Measurements from ENCODE around the gene FSTL4.

DNA sequence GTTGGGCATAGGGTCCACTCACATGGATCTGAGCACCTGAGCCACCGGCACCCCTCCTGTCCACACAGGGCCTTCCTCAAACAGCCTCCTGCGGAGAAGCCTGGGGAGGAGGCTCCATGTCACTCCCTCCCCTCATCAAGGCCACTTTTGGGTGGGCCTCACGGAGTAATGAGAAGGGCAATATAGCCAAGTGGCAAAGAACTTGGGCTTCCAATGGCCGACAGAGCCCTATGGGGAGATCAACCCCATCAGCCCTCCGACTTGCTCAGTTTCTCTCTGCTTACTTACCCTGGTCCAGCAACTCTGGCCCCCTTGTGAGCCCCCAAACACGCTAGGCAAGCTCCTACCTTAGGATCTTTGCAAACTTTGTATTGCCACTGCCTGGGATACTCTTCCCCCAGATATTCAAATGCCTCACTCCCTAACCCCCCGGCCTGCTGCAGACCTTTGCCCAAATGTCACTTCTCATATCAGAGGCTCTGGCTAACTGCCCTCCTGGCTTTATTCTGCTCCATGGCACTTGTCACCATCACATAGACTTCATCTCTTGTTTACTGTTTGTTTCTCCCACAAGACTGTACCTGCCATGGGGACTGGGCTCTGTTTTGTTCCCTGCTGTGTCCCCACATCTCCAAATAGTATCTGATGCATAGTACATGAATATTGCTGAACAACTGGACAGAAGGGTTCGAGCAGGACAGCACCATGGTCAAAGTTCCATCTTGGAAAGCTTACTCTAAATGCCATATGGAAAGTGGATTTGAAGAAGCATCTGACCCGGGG is 220.8 kb downstream of the FSTL4 start:
- no peak for TF ChIP-seq POLR2A (IDR thresholded peaks at IDR 0.05)
- TF ChIP-seq, protein P1, sequence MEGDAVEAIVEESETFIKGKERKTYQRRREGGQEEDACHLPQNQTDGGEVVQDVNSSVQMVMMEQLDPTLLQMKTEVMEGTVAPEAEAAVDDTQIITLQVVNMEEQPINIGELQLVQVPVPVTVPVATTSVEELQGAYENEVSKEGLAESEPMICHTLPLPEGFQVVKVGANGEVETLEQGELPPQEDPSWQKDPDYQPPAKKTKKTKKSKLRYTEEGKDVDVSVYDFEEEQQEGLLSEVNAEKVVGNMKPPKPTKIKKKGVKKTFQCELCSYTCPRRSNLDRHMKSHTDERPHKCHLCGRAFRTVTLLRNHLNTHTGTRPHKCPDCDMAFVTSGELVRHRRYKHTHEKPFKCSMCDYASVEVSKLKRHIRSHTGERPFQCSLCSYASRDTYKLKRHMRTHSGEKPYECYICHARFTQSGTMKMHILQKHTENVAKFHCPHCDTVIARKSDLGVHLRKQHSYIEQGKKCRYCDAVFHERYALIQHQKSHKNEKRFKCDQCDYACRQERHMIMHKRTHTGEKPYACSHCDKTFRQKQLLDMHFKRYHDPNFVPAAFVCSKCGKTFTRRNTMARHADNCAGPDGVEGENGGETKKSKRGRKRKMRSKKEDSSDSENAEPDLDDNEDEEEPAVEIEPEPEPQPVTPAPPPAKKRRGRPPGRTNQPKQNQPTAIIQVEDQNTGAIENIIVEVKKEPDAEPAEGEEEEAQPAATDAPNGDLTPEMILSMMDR (IDR thresholded peaks at IDR 0.05) = no peak
